NCI-H748 (cell line): ENCODE data around the gene SLC5A6.
"Not testable (repeated sequence)": the region's sequence is repeated elsewhere in the genome, so short reads cannot be mapped to it uniquely, and the experiment has no call there.

Experiments
- DNase-seq: peaks from one replicate; lab custom pipeline; 2025; ENCODE audit not compliant: unreplicated experiment; lab: John Stamatoyannopoulos, UW

The SLC5A6 gene

DNA sequence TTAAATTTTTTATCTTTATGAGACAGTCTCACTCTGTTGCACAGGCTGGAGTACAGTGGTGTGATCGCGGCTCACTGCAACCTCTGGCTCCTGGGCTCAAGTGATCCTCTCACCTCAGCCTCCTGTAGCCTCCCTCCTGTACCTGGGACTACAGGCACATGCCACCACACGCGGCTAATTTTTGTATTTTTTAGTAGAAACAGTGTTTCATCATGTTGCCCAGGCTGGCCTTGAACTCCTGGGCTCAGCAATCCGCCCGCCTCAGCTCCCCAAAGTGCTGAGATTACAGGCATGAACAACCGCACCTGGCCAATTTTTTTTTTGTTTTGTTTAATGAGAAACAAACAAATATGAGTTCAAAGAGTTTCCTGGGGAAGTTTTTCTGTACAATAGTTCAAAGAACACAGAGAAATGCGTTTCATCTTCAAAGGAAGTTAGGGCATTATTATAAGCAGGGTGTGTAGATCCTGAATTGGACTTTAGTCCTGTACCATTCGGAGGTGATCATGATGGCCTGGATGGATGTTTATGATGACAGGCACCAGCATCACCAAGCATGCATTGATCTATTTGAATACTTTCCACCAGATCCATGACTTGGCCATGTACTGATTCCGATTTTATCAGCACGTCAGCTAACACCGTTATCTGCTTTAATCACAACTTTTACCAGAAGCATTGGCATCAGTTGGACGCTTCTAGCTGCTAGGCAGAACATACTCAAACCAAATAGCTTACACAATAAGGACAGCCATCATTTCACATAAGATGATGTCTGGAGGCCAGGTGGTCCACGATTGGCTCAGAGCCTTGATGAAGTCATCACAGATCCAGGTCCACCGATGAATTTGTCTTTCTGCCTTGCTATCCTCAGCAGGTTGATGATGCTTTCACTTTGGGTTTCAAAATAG, 34.4 kb downstream of the SLC5A6 start:
- DNase-seq = peak; percentile 7

GRCh38 chr2:27175781-27176180, 36.3 kb downstream of the SLC5A6 start:
- DNase-seq = not testable (repeated sequence)

GRCh38 chr2:27175330-27175729, 36.7 kb downstream of the SLC5A6 start:
- no peak for DNase-seq

- no peak for DNase-seq
Observed at GRCh38 chr2:27174638-27175037, 37.4 kb downstream of the SLC5A6 start.

GRCh38 chr2:27171351-27171848, 40.7 kb downstream of the SLC5A6 start:
- DNase-seq = peak; percentile 40

GRCh38 chr2:27170581-27171337, 41.3 kb downstream of the SLC5A6 start:
- no peak for DNase-seq

DNA sequence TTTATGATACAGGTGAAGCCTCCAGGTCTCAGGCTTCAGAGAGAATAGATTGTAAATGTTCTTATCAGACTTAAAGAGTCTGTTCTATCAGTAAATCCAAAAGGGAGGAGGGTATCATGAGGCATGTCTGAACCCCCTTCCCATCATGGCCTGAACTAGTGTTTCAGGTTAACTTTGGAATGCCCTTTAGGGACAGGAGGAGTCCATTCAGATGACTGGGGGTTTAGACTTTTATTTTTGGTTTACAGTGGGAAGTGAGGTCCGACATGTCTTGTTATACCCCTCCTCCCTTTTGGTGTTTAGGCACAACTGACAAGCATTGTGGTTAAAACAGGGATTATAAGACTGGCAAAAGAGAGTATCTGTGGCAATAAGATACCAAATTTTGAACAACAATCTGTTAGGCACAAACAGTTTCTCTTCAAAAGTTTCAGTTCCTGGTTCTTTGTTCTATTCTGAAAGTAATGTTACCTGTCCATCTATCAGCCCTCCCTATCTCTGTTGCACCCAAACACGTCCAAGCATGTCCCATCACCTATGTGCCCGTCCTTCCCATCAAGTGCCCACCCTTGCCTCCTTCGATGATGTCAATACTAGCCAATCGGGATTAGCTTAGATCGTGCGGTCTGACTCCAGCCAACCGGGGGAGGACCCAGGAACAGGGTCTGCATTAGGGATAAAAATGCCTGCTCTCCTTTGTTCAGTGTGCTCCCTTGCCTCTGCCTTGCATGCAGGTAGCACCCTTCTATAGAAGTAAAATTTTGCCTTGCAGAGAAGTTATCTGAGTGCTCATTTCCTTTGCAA, 46.9 kb downstream of the SLC5A6 start:
- peak; percentile 24 for DNase-seq

DNA sequence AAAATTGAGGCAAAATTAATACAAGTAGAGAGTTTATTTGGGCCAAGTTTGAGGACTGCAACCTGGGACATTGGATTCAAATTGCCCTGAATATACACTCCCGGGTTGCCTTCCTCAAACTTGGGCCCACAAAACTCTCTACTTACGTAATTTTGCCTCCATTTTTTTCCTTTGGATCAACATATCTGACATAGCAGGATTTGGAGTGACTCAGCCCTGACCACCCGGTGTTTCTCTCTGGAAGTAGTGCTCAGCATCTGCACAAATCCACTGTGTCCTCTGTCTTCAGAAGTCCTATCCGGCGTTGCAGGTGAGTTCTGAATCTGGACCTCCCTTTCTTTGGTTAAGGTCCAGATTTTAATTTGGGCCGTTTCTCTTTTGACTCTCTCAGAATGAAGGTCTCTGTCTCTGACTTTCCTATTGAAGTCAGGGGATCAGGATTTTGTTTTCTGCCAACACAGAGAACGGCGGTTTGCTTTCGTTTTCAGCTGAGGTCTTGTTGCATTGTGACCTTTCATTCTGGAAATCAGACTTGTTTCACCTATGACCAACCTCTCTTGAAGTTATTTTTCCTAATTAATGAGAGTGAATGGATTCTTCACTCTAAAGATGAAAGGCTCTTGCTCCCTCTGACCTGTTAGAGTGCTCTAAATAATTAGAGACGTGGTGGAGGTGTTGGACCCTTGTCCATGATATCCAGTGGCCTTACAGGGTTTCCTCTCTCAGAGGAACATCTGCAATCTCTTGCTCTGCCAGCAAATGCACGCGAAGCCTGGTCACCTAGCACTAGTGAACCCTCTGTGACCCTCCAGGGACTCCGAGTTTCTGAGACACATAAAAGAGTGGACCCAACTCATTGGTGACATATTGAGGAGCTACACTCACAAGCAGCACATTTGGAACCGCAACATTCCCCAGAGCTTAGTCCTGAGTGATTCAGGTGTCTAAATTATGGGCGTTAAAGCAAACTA, 49.6 kb downstream of the SLC5A6 start:
- no peak for DNase-seq

- DNase-seq = no peak
Observed at GRCh38 chr2:27160191-27160590, 51.9 kb downstream of the SLC5A6 start.

DNA sequence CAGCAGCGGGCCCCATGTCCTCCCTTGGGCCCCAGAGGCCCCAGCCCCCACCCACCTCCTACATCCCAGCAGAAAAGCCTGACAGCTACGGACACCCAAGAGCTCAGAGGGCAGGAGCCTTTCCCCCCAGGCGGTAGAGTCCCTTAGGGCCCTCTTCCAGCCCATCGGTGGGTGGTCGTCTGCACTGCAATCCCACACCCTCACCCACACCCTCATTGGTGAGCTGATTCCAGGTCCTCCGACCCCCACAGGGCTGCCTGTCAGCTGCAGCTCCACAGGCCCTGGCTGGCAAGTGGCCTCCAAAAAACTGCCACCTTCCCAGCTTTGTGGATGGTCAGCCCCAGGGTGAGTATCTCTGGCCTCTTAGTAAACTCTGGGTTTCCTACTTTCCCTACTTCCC, 52.8 kb downstream of the SLC5A6 start:
- no peak for DNase-seq

- no peak for DNase-seq
Observed at GRCh38 chr2:27158468-27158867, 53.6 kb downstream of the SLC5A6 start.

- DNase-seq = no peak
Observed at GRCh38 chr2:27155069-27155520, 57.0 kb downstream of the SLC5A6 start.

GRCh38 chr2:27154488-27154887, 57.6 kb downstream of the SLC5A6 start:
- DNase-seq = no peak

- DNase-seq = peak; percentile 71
Observed at GRCh38 chr2:27152796-27153464, 59.1 kb downstream of the SLC5A6 start.

DNA sequence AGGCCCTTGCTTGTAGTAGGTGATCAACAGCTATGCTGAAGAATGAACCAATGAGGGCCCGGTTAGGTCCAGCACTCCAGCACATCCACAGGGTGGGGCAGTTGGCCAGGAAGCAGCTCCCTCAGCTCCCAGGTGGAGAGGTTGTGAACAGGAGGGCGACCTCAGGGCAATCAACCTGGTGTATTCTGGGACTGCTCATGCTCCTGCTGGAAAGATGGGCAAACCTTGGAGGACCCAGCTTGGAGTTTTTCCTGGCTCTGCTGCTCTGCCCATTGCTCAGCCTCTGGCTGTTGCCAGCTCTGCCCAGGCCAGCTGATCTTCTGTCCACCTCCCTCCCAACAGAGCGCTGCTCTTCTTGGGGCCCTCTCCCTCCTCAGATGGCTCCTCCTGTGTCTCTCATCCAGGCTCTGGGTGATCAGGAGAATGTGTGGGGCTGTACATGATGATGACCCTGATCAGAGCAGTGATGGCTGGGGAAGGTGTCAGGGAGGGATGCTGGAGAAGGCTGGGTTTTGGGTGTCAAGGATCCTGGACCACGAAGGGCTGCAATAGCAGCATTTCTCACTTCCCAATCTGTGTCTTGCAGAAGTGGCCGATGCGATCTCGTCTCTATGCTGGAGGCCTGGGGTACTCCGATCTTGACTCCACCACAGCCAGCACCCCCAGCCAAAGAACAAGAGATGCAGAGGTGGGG, 59.8 kb downstream of the SLC5A6 start:
- no peak for DNase-seq

DNA sequence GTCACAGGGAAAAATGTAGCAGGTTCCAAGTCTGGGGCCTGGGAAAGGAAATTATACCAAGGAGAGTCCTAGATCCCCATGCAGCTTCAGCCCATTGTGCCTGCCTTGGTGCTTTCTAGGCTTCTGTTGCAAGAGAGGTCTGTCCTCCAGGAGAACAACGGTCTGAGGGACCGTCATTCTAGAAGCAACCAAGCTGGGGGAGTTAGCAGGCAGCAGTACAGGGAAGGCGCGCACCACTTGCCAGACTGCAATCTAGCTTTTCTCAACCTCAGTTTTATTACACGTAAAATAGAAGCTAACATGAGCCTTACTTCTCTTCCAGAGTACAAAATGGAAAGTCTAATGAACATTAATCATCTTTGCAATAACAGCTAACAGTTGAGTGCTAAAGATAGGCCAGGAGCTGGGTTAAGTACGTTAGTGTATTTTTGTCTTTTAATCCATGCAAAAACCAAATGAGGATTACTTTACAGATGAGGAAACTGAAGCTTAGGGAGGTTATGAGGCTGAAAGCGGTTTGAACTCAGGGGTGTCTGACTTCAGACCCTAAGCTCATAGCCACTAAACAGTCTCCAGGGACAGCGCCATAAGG, 61.3 kb downstream of the SLC5A6 start:
- no peak for DNase-seq
